NT2/D1 (cell line): ENCODE measurements around the gene NIN.
"Not testable (repeated sequence)": the region's sequence is repeated elsewhere in the genome, so short reads cannot be mapped to it uniquely, and the experiment has no call there.

Source experiments
- DNase-seq: peaks from one replicate; pipeline ENCODE4 v3.0.0-alpha.2; 2011; ENCODE audit warnings: low read depth, low spot score
- H3K27me3 ChIP-seq: 2 replicates; pipeline ENCODE4 v1.6.0; 2011; ENCODE audit warnings: mild to moderate bottlenecking; ENCODE audit not compliant: insufficient read length, insufficient read depth
- H3K36me3 ChIP-seq: 2 replicates; pipeline ENCODE4 v1.6.1; 2011; ENCODE audit warnings: mild to moderate bottlenecking, low read length, mixed read lengths; ENCODE audit not compliant: insufficient read depth, insufficient read length
- H3K4me1 ChIP-seq: 2 replicates; pipeline ENCODE4 v1.5.1; 2011; ENCODE audit not compliant: insufficient read depth, insufficient read length
- H3K4me3 ChIP-seq: 2 replicates; pipeline ENCODE4 v1.5.1; 2011; ENCODE audit warnings: low read depth; ENCODE audit not compliant: insufficient read length
- H3K9ac ChIP-seq: 2 replicates; pipeline ENCODE4 v1.6.0; 2011; ENCODE audit warnings: low read depth; ENCODE audit not compliant: insufficient read length
- H3K9me3 ChIP-seq: 2 replicates; pipeline ENCODE4 v1.5.1; 2011; ENCODE audit warnings: mild to moderate bottlenecking, low read length; ENCODE audit not compliant: insufficient read depth
- SUZ12 ChIP-seq: IDR thresholded peaks from 2 replicates; pipeline ENCODE4 v1.6.1; 2011; ENCODE audit not compliant: insufficient read length, insufficient read depth; ENCODE audit errors: extremely low read depth
- YY1 ChIP-seq: IDR thresholded peaks from 2 replicates; pipeline ENCODE4 v1.6.1; 2011; ENCODE audit not compliant: insufficient read length, insufficient read depth
- ZNF274 ChIP-seq: IDR thresholded peaks from 2 replicates; pipeline ENCODE4 v1.6.1; 2011; ENCODE audit warnings: mild to moderate bottlenecking, low read depth, low read length

The NIN gene

DNA sequence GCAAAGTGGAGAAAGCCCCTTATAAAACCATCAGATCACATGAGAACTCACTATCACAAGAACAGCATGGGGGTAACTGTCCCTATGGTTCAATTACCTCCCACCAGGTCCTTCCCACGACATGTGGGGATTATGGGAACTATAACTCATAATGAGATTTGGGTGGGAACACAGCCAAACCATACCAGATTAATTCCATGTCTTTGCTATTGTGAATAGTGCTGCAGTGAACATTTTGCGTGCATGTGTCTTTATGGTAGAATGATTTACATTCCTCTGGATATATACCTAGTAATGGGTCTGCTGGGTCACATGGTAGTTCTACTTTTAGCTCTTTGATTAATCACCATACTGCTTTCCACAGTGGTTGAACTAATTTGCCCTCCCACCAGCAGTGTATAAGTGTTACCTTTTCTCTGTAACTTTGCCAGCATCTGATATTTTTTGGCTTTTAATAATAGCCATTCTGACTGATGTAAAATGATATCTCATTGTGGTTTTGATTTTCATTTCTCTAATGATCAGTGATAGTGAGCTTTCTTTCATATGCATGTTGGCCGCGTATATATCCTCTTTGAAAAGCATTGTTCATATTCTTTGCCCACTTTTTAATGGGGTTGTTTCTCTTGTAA, 133.2 kb downstream of the NIN start:
- no peak for DNase-seq
- TF ChIP-seq YY1 (no peak), SUZ12 (no peak), ZNF274 (no peak)
- no peaks in the 10 kb centered on the region for H3K36me3 ChIP-seq
- H3K9ac ChIP-seq: no peak overlapping the region
- peaks cover 19% of the 10 kb centered on the region for H3K9me3 ChIP-seq
- no peaks in the 10 kb centered on the region for H3K4me1 ChIP-seq
- no peak overlapping the region for H3K4me3 ChIP-seq
- no peaks in the 10 kb centered on the region for H3K27me3 ChIP-seq

DNA sequence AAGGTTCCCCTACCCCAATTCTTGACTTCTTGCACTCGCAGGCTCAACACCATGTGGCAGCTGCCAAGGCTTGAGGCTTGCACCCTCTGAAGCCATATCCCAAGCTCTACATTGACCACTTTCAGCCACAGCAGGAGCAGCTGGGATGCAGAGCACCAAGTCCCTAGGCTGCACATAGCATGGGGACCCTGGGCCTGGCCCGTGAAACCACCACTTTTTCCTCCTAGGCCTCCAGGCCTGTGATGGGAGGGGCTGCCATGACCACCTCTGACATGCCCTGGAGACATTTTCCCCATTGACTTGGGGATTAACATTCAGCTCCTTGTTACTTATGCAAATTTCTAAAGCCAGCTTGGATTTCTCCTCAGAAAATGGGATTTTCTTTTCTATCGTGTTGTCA, 136.7 kb downstream of the NIN start:
- peaks cover 14% of the 10 kb centered on the region for H3K9me3 ChIP-seq
- H3K4me1 ChIP-seq, H3K4me3 ChIP-seq, DNase-seq, H3K36me3 ChIP-seq, H3K9ac ChIP-seq, H3K27me3 ChIP-seq: not testable (repeated sequence)

DNA sequence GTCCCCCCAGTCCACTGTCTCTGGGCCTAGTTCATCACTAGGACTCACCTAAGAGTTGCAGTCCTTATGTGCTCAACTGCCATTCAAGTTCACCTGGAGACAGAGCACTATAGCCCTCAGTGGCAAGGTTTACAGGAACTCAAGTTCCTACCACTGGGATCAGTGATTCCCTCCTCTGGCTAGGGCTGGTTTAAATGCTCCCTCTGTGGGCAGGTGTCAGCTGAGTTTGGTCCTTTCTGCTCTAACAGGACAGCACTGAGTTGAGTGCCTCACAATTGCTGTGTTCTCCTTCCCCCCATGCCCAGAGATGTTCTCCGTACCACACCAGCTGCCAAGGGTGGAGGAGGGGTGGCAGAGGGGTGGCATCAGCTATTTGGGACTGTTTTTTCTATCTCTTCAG, 142.1 kb downstream of the NIN start:
- DNase-seq: no peak
- TF ChIP-seq SUZ12: no peak
- TF ChIP-seq YY1: no peak
- no peak for TF ChIP-seq ZNF274
- H3K36me3 ChIP-seq: no peaks in the 10 kb centered on the region

DNA sequence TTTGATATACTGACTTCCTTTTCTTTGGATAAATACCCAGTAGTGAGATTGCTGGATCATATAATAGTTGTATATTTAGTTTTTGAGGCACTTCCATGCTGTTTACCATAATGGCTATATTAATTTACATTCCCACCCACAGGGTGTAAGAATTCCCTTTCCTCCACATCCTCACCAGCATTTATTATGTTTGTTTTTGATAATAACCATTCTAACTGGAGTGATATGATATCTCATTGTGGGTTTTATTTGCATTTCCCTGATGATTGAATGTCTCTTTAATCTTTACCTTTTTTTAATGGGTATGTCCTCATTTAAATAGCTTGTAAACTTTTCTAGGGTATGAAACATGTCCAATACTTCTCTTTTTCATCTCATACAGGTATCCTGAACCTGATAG, 151.3 kb downstream of the NIN start:
- H3K9me3 ChIP-seq: no peaks in the 10 kb centered on the region
- no peak overlapping the region for H3K9ac ChIP-seq
- DNase-seq: no peak
- H3K36me3 ChIP-seq: no peaks in the 10 kb centered on the region
- no peaks in the 10 kb centered on the region for H3K27me3 ChIP-seq
- H3K4me1 ChIP-seq: no peaks in the 10 kb centered on the region
- no peak overlapping the region for H3K4me3 ChIP-seq
- no peak for TF ChIP-seq YY1
- TF ChIP-seq ZNF274: no peak
- no peak for TF ChIP-seq SUZ12

More for the DNA sequence above, 142.1 kb downstream of the NIN start:
- Histone ChIP-seq H3K9me3 (peaks cover 9% of the 10 kb centered on the region), H3K4me1 (no peaks in the 10 kb centered on the region), H3K9ac (no peak overlapping the region), H3K4me3 (no peak overlapping the region), H3K27me3 (no peaks in the 10 kb centered on the region)

DNA sequence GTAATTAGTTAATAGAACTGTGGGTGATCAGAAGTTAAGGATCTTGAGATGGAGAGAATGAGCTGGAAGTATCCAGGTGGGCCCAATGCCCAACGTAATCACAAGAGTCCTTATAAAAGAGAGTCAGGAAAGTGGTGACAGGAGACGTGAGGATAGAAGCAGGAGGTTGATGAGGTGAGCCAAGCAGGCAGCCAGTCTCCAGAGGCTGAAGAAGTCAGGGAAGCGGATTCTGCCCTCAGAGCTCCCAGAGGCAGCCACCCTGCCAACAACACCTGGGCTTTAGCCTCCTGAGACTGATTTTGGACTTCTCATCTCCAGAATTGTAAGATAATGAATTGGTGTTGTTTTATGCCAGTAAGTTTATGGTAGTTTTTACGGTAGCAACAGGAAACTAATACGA, 152.8 kb downstream of the NIN start:
- Histone ChIP-seq H3K4me3 (no peak overlapping the region), H3K9ac (no peak overlapping the region), H3K9me3 (no peaks in the 10 kb centered on the region), H3K27me3 (no peaks in the 10 kb centered on the region), H3K36me3 (no peaks in the 10 kb centered on the region), H3K4me1 (no peaks in the 10 kb centered on the region)
- DNase-seq: no peak
- TF ChIP-seq YY1 (no peak), ZNF274 (no peak), SUZ12 (no peak)

DNA sequence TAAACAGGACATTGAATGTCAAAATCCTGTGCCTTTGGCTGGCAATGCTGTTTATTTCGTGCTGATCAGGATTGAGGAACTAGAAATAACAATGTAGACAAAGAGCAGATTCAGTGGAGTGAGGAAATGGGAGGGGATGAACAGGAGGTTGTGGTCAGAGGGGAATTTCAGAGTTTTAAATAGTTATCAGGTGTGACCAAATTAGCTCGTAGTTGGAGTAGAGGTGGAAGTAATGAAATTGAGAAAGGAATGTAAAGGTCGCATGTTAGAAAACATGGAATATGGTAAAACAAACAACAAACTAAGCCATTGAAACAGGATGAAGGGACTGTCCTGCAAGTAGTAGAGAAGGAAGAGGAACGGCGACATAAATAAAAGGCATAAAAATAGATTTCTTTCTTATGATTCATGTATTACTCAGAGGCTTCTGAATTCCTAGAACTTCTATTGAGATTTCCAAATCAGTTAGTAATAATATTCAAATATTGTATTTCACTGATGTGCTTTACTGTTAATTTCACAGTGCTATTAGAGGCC, 153.4 kb downstream of the NIN start:
- TF ChIP-seq YY1 (no peak), ZNF274 (no peak), SUZ12 (no peak)
- no peaks in the 10 kb centered on the region for H3K27me3 ChIP-seq
- H3K4me1 ChIP-seq: no peaks in the 10 kb centered on the region
- no peak overlapping the region for H3K9ac ChIP-seq
- no peaks in the 10 kb centered on the region for H3K9me3 ChIP-seq
- H3K4me3 ChIP-seq: no peak overlapping the region
- H3K36me3 ChIP-seq: no peaks in the 10 kb centered on the region
- DNase-seq: no peak

DNA sequence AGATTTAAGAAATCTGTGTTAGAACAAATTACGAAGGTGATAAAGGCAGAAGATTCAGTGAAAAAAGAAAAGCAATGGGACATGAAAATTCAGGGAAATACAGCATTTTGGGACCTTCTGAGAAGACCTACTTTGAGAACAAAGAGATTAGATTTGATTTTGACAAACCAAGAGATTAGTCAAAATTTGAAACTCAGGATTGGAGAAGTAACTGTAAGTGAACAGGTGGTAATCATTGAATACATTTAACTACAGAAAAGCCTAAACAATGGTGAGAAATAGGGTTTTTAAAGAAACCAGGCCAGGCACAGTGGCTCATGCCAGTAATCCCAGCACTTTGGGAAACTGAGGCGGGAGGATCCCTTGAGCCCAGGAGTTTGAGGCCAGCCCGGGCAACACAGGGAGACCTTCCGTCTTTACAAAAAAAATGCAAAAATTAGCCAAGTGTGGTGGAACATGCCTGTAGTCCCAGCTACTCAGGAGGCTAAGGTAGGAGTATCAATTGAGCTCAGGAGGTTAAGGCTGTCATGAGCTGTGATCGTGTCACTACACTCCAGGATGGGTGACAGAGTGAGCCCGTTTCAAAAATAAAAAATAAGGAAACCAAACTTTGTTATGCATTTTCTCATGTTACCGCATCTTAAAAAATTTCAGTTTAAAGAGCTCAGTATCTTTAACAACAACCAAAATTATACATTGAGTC, 154.0 kb downstream of the NIN start:
- H3K4me1 ChIP-seq: no peaks in the 10 kb centered on the region
- TF ChIP-seq YY1: no peak
- no peak overlapping the region for H3K4me3 ChIP-seq
- no peaks in the 10 kb centered on the region for H3K9me3 ChIP-seq
- H3K36me3 ChIP-seq: no peaks in the 10 kb centered on the region
- no peaks in the 10 kb centered on the region for H3K27me3 ChIP-seq
- H3K9ac ChIP-seq: no peak overlapping the region
- no peak for DNase-seq
